Hepatocyte (in vitro differentiated cells): Measurements from ENCODE around the gene VPS25.

Experiments used
- CTCF ChIP-seq: fragments of 200-600 bp; sonication (generic); IDR thresholded peaks from 2 replicates; pipeline ENCODE4 v1.5.1; 2016; ENCODE audit warnings: antibody characterized with exemption, mild to moderate bottlenecking; ENCODE audit not compliant: poor library complexity
- EZH2phosphoT487 ChIP-seq: fragments of 200-600 bp; sonication (generic); IDR thresholded peaks from one replicate; pipeline ENCODE4 v1.6.1; 2018; ENCODE audit warnings: antibody characterized with exemption, mild to moderate bottlenecking, low read depth, moderate library complexity; ENCODE audit not compliant: unreplicated experiment, severe bottlenecking

DNA sequence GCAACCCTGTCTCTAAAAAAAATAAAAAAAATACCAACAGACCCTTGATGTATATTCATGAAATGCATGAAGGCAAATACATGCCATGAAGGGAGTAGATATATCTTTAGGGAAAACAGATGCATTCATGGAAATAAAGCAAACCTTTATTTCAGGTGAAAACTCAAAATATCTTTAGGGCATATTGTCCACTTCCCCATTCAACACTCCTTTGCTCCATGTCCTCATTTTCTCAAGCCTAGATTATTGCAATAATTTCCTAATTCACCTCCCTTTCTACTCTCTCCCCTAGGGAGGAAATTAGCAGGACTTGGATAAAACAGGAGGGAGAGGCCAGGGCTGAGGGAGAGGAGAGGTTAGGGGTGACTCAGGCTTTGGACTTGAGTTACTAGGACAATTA lies 5.7 kb upstream of the VPS25 start:
- TF ChIP-seq CTCF, result no peak
- no peak for TF ChIP-seq EZH2phosphoT487
